ENCODE data around the gene EPAS1.

DNA sequence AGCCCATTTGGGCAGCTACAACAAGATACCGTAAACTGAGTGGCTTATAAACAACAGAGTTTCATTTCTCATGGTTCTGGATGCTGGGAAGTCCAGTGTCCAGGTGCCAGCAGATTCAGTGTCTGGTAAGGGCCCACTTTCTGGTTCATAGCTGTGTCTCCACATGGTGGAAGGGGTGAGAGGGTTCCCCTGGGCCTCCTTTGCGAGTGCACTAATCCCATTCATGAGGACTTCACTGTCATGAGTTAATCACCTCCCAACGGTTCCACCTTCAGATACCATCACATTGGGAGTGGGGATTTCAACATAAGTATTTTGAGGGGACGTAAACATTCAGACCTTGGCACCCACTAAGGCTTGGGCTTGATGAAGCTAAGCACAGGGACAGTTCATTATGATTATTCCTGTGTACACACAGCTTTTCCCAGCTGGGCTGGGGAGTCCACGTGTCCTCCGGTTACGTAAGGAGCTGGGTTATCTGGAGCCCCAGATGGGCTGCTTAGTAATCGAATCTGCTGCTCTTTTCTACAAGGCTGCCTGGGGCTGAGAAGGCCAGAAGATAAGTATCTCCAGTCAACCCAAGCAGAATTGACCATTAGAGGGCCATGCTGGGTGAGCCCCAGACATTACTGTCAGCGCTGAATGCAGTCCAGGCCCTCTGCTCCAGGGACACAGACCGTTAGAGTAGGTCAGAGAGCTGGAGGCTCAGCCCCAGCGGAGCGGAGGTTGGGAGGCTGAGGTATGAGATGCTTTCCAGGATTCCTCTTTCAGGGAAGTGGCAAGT is 42.7 kb downstream of the EPAS1 start:
- peak; percentile 89 for TF ChIP-seq HMGN3 (IDR thresholded peaks at IDR 0.05; ENCODE audit: borderline replicate concordance, extremely low read depth, insufficient read length, low read depth, low read length)
- TF ChIP-seq MECOM (CRISPR knock-in tag; IDR thresholded peaks at IDR 0.05): no peak; the same call in 1 of the 2 replicates
- TF ChIP-seq POLR2AphosphoS5 (IDR thresholded peaks at IDR 0.05; ENCODE audit: control insufficient read depth, insufficient read depth, low read depth, low read length): peak; percentile 97
